Glomerular visceral epithelial cell (primary cell): ENCODE results near the gene NAGPA.
"Not testable (repeated sequence)": the region's sequence is repeated elsewhere in the genome, so short reads cannot be mapped to it uniquely, and the experiment has no call there.

Experiments used
- DNase-seq: peaks from one replicate; pipeline ENCODE4 v3.0.0-alpha.2; 2016; ENCODE audit errors: extremely low spot score

The NAGPA gene

DNA sequence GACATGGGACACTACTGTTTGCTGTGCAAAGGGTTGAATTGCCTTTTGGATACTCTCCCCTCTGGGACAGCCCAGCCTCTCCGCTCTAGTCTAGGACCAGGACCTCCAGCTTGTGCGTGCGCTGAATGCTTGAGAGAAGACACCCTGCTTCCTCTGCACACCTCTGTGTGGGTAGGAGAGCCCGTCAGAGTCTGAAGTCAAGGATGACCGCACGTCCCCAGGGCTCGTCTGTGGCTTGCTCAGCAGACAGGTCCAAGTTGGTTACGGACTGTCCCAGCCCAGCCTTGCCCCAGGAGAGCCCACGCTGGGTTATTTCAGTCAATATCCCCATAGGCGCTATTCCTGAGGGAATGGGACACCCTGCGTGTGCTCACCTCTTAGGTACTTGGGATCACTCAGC lies 28.3 kb upstream of the NAGPA start:
- no peak for DNase-seq

DNA sequence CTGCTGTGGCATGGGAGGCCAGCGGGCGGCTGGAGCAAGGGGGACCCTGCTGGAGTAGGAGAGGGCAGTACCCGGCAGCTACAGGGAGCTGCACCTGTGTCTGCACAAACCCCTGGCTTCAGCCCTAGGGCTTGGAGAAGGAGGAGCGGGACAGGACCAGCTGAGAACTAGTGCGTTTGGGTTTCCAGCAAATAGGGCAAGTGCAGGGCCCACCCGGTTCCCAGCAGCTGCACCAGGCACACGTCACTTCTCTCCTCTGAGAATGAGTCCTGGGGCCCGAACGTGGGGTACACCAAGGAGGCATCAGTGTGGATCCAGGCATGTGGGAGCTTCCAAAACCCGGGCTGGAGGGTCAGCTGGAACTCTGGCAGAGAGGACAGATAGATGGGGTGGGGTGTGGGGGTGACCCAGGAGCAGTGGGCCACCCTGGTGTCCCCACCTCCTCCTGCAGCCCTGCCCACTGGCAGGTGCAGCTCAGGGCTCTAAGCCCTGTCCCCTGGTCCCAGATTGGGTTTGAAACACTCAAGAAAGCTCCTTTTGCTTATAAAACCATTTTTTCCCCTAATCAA lies 26.4 kb upstream of the NAGPA start:
- no peak for DNase-seq

DNA sequence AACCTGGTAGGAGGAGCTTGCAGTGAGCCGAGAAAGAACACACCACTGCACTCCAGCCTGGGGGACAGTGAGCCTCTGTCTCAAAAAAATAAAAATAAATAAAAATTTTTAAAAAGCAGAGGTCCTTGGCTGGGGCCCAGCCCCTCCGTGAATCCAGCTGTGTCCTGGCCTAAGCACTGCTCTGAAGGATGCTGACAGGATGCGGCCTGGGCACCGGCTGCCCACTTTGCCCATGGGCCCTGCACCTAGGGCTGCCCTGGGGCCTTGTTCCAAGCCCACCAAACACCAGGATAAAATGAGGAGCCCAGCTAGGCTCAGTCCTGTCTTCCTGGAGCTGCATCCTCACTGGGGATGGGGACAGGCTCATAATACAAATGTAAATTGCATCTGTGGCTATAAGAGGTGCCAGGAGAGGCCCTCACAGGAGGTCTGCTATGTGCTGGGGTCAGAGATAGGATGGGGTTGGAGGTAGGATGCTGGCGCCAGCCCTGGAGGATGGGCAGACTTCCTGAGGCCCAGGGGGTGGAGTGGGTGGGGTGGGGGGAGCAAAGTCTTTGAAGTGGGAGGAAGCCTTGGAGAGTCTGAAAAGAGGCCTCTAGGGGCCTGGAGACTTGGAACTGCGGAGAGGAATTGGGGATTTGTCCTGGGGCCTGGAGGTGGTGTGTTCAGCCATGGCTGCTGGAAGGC lies 25.8 kb upstream of the NAGPA start:
- DNase-seq = no peak

DNA sequence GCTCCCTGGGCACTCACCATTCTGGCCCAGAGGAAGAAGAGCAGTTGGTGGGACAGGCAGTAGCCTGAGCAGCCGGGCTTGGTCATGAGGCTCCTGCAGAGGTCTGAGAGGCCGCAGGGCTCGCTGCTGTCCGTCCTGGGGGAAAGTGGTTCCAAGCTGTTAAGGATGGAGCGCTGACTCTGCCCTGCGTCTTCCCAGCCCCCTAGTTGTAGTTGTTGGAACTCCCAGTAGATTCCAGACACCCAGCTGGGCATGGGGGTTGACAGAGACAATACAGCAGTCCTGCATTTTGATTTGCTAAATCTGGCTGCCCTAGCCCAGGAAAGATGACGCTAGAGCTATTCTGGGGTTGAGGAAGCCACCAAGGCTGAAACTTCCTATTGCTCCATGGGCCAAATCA lies 24.7 kb upstream of the NAGPA start:
- no peak for DNase-seq

DNA sequence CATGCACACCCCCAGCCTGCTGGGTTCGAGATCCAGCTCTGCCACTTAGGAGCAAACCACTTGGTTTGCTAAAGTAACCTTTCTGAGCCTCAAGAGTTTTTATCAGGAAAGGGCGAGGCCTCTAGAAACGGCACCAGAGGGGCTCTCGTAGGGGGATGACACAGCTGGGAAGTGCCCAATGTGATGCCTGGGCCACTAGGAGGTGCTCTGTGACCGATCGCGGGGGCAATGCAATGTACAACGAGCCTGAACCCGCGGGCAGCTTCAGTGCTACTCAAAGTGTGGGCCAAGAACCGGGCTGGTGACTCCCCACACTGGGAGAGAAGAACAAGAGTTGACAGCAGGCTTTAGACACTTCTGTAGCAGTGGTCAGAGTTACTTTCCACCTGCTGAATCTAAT lies 22.6 kb upstream of the NAGPA start:
- no peak for DNase-seq

DNA sequence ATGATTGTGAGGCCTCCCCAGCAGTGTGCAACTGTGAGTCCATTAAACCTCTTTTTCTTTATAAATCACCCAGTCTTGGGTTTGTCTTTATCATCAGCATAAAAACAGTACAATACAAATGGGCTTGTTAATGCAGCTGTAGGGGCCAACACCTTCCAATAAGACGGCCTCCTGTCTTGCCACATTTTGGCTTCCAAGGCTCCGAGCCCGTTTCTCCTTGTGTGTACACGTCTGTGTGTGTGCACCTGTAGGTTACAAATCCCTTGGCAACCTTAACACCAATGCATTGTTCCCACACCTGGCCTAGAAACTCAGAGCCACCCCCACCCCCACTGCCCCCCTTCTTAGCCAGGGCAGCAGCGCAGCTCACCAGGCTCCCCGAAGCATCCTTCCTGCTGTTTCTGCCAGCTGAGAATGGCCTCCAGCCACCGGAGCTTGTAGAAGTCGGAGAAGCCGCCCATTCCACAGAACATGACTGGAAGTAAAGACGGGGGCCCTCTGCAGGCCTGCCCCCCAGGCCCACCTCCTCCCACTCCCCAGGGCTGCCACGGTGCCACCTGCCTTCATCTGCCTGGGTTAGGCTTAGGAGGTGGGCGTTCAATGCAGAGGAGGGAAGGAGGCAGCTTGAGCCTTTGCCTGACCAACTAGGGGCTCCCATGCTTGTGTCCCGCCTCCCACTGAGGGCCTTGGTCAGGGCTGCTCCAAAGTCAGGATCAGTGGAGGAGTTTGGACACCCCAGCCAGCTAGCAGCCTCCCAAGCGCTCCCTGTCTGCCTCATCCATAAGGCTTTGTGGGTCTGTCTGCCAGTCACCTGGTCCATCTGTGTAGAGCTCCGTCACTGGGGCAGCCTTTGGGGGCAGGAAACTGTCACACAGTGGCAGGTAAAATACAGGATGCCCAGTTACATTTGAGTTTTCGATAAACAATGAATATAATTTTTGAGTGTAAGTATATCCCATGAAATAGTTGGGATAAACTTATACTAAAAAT lies 21.4 kb upstream of the NAGPA start:
- no peak for DNase-seq

DNA sequence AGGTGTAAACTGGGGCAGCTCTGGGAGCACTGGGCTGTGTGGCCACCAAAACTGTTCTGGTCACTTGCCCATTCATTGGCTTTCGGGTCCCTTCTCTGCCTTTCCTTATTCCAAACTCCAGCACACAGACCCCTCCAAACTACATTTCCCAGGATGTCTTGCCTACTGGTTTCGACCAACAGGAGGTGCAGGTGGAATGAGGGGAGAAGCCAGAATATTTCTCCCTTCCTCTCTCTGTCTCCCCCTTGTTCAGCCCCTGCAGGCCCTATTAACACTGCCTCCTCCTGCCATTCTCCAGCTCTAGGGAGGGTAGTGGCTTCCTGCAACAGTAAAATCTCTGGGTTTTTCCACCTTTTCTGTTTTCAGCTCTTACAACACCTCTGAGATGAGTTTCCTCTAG lies 13.2 kb upstream of the NAGPA start:
- no peak for DNase-seq

DNA sequence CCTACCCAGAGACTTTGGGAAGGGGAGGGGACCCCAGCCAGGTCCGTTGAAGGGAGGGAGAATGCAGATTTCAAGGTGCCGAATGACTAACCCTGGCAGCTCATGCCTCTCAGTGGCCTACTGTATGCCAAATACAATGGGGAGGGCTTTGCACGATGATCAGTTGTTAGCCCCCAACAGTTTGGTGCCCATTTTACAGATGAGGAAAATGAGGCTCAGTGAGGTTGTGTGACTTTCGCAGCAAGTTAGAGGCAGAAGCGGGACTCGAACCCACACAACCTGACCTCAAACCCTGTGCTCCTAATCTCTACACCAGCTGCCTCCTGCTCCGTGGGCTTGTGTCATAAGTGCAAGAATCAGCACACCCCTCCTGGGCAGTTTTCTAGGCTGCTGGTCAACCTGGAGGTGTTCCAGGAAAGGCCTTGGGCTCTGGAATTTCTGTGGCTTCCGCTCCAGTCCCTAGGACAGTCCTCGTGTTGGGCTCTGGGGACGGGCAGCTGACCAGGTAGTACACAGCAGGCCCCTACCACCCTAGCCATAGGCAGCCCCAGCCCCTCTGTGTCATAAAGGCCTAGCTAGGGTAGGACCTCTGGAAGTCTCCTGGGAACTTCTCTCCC lies 11.9 kb upstream of the NAGPA start:
- DNase-seq = no peak

DNA sequence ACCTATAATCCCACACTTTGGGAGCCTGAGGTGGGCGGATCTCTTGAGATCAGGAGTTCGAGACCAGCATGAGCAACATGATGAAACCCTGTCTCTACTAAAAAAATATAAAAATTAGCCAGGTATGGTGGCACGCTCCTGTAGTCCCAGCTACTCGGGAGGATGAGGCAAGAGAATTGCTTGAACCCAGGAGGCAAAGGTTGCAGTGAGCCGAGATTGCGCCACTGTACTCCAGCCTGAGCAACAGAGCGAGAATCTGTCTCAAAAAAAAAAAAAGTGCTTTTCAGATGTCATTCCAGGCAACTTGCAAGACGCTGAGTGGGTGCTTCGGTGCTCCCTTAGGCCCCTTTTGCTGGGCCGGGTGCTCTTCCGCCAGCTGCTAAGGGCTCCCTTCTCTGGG lies 10.8 kb upstream of the NAGPA start:
- DNase-seq = not testable (repeated sequence)

DNA sequence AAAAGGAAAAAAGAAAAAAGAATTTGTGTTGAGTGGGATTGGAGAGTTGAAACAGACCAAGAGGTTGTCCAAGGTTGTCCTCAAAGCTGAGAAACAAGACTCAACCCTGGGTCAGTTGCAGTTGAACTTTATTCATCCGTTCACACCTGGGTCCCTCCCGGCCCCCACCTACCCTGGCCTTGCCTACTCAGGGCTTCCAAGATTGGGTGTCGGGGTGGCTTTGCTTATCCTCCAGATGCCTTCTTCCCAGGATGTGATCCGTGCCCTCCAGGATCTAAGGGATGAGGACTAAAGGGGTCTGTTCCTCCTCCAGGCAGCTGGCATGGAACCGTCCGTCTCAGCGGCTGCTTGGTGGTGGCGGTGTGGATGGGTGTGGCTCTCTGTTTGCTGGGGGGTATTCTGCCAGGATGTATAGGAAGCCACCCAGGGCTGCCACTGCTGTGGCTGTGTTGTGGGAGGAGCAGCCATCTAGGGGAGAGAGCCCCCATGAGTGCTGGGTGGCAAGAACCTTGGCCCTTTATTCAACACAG lies 10.3 kb upstream of the NAGPA start:
- no peak for DNase-seq

DNA sequence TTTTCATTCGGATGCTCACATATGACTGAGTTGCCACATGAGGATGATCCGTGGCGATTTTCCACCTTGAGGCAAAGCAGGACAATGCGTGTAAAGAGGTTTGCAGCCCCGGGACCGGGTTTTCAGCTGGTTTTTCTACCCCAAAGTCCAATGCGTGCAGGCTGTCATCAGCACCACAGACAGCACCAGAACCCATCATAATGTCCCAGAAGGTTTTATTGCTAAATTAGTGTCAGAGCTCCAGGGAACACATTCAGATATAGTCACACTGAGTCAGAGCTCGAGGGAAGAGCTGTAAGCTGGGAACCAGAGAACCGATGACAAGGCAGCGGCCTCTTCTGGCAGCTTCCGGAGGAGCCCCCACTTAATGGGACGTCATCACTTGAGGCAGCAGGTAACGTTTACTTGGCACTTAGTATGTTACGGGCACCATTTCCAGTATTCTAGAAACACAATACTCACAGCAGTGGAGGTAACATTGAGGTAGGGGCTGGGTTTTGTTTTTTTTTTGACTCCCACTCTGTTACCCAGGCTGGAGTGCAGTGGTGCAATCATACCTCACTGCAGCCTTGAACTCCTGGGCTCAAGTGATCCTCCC lies 8.9 kb upstream of the NAGPA start:
- DNase-seq = no peak

DNA sequence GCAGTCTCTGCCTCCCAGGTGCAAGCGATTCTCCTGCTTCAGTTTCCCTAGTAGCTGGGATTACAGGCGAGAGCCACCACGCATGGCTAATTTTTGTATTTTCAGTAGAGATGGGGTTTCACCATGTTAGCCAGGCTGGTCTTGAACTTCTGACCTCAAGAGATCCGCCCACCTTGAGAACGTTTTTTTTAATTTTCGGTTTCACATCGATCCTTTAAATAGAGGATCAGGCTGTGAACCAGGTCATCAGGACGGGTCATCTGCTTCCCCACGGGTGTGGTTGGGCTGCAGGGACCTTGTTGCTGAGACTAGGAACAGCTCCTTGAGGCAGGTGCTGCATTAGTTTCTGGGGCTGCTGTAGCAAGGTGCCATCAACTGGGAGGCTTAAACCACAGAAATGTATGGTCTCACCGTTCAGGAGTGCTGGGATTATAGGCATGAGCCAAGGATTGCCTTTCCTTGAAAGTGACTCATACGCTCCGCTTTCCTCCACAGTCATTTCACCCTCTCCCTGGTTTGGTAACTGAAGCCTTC lies 7.9 kb upstream of the NAGPA start:
- peak; percentile 86 for DNase-seq

DNA sequence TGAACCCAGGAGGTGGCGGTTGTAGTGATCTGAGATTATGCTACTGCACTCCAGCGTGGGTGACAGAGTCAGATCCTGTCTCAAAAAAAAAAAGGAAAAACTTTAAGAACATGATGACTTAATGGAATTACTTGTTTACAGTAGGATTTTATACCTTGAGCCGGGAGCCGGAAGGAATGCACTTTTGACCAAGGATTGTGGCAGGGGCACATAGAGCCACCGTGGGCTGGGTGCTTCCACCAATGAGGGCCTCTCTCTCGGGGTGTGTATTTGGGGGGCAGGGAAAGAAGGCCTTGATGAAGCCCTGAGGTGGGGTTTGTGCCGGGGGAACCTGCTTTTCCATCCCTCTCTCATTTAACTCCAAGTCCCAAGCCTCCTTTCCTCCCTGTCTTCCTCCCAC lies 6.7 kb upstream of the NAGPA start:
- no peak for DNase-seq

DNA sequence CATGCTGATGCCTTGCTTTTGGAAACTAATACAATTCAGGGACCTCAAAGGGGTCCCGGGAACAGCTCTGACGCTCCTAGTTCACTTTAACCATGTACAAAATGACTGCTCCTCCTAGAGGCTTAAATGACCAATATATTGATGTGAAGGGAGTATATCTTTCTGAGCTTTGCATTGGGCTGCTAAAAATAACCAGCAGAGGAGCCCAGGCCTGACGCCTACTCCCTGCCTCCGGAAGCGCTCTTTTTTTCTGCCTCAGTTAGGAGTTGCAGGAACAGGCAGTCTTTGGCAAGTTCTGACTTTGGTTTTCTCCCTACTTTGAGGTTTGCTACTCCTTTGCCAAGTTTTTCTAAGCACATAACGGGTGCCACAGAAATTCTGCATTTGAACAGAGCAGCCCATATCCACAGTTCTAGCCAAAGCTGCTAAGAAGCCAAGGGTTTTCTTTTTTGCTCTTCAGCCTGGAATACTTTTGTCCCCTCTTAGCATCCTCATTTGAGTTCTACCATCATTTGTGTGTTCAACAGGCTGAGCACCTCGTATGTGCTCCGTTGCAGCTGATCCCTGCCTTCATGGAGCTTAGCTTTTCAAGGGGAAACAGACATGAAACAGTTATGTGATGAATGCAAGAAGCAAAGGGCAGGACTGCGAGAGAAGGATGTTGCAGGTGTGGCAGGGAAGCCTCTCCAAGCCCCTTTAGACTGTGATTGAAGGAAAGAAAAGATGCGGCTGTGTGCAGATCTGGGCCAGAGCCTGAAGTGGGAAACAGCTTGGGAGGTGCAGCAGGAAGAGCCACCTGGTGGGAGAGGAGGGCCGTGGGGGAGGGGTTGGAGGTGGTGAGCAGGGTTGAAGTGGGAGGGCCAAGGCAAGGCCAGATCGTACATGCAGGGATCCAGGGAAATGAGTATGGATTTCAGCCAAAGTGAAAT lies 2.8 kb upstream of the NAGPA start:
- no peak for DNase-seq

DNA sequence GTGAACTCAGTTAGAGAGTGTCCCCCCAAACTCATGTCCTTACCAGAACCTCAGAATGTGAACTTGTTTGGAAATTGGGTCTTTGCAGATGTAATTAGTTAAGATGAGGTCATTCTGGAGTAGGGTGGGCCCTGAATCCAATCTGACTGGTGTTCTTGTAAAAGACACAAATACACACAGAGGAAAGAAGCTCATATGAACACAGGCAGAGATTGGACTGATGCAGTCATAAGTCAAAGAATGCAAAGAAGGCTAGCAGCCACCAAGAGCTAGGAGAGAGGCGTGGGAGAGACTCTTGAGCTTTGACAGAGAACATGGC lies 2.1 kb upstream of the NAGPA start:
- DNase-seq = no peak

DNA sequence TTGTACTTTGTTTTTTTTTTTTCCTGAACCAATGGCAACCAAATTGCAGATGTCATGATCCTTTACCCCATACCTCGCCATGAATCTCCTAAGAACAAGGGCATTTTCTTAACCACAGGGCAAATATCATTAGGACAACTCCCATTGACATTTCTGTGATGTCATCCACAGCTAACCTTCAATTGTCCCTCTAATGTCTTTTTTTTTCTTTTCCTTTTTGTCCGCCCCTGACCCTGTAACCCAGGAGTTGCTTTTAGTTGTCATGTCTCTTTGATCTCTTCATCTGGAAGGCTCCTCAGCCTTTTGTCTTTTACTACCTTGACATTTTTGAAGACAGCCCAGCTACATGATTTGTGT lies 410 bp upstream of the NAGPA start:
- no peak for DNase-seq

DNA sequence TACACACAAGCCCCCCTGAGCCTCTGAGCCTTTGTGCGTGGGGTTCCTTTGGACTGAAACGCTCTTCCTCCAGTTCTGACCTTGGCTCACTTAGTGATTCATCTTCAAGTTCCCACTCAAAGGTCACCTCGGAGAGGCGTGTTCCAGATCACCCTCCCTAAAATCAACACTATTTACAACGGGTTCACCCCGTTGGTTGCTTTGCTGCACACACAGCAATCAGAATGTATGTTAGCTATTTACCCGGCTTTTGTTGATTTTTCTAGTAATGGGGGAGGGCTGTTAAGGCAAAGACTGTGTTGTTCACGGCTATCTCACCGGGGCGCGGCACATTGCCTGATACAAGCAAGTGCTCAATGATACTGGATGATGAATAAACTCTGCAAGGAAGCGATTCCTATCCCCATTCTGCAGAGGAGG lies 977 bp downstream of the NAGPA start:
- DNase-seq = no peak

DNA sequence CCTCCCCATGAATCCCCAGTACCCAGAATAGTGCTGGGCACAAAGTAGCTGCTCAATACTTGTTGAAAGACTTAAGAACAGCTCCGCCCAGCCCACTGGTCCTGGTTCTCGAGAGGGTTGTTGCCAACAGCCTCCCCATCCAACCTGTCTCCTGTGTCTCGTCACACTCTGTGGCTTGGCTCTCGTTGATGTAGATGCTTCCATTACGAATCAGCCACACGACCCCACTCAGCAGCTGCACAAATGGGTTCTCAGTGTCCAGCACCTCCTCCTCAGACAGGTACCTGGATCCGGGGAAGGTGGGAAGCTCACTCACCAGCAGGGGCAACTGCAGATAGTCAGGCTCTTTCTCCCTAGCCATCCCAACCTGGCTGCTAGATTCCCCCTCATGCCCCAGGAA lies 2.1 kb downstream of the NAGPA start:
- no peak for DNase-seq

DNA sequence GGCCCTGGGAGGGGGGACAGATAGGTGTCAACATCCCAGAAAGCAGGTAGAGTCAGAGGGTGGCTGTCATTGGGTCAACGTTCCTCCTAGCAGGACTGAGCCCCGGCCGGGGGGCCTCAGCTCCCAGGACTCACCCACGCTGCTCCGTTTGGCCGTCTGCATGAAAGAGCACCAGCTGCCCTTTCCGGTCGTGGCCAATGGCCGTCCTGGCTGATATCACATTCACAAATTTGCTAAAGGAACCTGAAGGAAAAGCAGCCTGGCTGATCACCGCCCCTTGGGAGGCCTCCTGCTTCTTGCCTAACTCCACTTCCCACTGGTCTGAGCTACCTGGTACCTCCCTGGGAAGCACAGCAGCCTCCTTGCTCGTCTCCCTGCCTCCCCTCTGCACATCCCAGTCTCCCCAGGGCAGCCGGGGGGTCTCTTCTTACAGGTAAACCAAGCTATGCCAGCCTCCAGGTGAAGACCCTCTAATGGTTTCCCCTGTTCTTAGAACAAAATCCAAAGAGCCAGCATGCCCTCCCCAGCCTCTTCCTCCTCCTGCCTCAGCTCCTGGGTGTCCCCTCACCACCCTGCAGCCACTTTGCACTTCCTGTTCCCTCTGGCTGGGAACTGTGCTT lies 3.4 kb downstream of the NAGPA start:
- DNase-seq = no peak

DNA sequence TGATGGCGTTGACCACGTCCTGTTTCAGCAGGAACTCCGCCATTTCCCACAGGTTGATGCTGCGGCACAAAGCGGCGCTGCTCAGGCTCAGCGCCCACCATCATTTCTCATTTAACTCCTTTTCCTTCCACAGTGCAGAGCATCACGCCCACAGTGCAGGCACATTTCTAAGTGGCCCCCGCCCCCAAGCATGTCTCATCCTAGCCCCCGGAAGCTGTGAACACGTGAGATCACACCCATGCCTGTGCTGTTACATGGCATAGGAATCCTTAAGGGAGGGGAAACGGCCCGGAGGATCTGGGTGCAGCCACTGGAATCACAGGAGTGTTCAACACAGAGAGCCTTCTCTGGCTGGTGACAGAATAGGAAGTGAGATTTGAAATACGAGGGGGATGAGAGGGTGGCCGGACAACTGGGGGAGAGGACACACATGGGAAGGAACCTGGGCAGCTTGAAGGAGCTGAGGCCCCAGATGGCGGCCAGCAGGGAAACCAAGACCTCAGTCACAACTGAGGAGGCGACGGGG lies 4.7 kb downstream of the NAGPA start:
- DNase-seq = no peak
